ENCODE data around the gene HCN3.

- TF ChIP-seq CTCF (IDR thresholded peaks at IDR 0.05; ENCODE audit: insufficient read depth, low read length) (no peak), GABPA (IDR thresholded peaks at IDR 0.05; ENCODE audit: low read depth) (no peak), POLR2AphosphoS5 (IDR thresholded peaks at IDR 0.05; ENCODE audit: low read depth) (no peak), REST (IDR thresholded peaks at IDR 0.05; ENCODE audit: insufficient replicate concordance, low read depth) (no peak)
These were observed 14.2 kb upstream of the HCN3 start for GRCh38 chr1:155263067-155263466.
